IPS DF 4.7 (cell line): ENCODE measurements around the gene CELA2A.
"Not testable (repeated sequence)": the region's sequence is repeated elsewhere in the genome, so short reads cannot be mapped to it uniquely, and the experiment has no call there.

ENCODE experiments used
- DNase-seq: peaks from one replicate; pipeline ENCODE4 v3.0.0-alpha.2; 2013; ENCODE audit warnings: low spot score; ENCODE audit errors: extremely low read depth

The CELA2A gene

GRCh38 chr1:15444468-15445389 lies 11.8 kb upstream of the CELA2A start:
- no peak for DNase-seq

GRCh38 chr1:15445390-15446122 lies 11.0 kb upstream of the CELA2A start:
- no peak for DNase-seq

GRCh38 chr1:15446212-15446611 lies 10.3 kb upstream of the CELA2A start:
- no peak for DNase-seq

GRCh38 chr1:15448877-15449462 lies 7.6 kb upstream of the CELA2A start:
- DNase-seq: no peak

DNA sequence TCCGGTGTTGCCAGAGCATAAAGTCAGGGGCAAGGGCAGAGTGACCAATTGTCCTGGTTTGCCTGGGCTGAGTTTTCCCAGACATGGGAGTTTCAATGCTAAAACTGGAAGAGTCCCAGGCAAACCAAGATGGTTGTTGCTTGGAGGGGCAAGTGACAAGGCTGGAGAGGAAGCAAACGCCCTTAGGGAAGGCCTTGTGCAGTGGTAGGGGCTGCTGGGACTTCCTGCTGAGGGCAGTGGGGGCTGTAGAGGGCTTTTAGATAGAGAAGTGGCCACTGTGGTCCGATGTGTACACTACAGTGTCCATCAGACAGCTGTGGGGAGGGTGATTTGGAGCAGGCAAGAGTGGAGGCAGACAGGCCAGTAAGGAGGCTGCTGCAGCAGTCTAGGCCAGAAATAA lies 7.0 kb upstream of the CELA2A start:
- no peak for DNase-seq

- no peak for DNase-seq
Measured at GRCh38 chr1:15451014-15451722, 5.4 kb upstream of the CELA2A start.

GRCh38 chr1:15452216-15452615 lies 4.3 kb upstream of the CELA2A start:
- DNase-seq: no peak

GRCh38 chr1:15452866-15453571 lies 3.5 kb upstream of the CELA2A start:
- no peak for DNase-seq

DNA sequence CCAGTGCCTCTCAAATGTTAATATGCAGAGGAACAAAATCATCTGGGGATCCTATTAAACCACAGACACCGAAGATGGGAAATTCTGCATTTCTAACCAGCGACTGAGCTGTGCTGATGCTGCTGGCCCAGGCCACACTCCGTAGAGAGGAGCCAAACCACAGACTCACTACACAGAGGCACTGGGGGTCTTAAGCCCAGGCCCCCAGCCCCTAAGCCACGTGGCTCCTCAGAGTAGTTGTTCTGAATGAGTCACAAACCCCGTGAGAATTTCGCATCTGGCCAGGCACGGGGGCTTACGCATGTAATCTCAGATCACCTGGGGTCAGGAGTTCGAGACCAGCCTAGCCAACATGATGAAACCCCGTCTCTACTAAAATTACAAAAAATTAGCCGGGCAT lies 2.8 kb upstream of the CELA2A start:
- DNase-seq: no peak

DNA sequence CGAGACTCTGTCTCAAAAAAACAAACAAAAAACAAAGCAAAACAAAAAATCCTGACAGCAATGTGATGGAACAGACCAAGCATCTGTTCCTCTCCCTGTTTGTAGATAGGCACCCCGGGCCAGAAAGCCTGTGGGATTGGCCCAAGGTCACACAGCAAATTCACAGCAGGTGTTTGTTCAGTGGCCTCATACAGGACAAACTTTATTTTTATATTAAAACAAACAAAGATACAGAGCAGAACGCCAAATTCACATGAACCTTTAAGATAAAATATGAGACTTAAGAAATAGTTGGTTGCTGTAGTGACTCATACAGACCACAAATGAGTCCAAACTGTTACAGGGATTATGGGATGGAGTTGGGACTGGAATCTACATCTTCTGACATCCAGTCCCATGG lies 2.3 kb upstream of the CELA2A start:
- DNase-seq: no peak

- no peak for DNase-seq
Measured at GRCh38 chr1:15455522-15455921, 1.0 kb upstream of the CELA2A start.

- DNase-seq: no peak
Measured at GRCh38 chr1:15457585-15457984, 1.1 kb downstream of the CELA2A start.

GRCh38 chr1:15458388-15458787 lies 1.9 kb downstream of the CELA2A start:
- DNase-seq: not testable (repeated sequence)

DNA sequence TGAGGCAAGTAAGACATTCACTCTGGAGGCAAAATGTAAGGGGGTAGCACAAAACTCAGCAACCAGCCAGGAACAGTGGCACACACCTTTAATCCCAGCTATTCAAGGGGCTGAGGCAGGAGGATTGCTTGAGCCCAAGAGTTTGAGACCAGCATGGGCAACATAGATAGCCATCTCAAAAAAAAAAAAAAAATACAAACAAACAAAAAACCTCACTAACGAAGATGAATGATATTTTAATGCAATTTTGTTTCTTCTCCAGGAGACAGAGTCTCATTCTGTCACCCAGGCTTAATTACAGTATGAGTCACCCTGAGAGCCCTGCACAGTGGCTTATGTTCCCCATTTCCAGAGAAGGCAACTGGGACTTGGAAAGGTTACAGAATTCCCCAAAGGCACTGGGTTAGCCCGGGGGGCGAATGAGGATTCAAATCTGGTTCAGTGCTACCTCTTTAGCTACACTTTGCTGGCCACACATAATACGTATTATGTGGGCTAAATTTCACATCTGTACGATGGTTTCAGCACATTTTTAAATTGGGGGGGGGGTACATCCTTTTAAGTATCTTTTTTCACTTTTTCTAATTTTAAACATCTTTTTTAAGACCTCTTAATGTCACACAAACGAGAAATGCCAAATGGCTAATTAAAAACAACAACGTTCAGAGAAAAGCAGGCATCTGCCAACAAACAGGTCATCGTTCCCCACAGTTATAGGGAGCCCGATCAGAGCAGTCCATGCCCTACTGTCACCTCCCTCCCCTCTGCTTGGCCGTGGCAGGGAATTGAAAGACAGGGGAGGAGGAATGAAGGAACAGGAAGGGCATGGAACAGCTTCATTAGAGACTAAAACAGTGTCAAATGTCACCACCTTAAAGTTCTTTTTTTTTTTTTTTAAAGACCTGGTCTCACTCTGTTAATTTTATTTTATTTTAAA lies 3.5 kb downstream of the CELA2A start:
- no peak for DNase-seq

DNA sequence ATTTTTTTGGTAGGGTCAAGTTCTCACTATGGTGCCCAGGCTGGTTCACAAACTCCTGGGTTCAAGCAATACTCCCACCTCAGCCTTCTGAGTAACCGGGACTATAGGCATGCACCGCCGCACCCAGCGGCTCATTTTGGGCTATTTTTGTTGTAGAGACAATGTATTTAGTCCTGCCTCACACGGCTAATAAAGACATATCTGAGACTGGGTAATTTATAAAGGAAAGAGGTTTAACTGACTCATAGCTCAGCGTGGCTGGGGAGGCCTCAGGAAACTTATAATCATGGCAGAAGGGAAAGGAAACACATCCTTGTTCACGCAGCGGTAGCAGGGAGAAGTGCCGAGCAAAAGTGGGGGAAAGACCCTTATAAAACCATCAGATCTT lies 4.2 kb downstream of the CELA2A start:
- DNase-seq: no peak

DNA sequence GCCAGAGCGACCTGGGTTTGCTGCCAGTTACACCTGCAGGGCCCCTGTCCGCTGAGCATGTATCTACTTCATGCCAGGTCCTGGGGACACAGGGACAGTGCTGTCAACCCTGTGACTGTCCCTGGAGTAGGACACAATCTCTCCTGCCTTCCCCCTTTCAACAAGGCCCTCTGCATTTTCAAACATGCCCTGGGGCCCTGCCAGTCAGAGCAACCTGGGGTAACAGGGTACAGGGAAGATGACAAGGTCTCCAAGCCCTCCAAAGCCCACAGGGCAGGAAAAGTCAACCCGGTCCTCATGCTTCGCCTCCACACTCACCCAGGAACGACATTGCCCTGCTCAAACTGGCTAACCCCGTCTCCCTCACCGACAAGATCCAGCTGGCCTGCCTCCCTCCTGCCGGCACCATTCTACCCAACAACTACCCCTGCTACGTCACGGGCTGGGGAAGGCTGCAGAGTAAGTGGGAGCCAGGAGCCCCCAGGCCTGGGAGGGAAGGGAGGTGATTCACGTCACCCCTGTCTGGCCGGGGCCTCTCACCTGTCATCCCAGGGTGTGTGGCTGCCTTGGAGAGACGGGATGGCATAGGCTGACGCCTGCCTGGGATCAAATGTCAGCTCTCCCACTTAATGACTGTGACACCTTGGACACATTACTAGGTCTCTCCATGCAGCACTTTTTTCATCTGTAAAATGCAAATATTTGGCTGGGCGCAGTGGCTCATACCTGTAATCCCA lies 6.7 kb downstream of the CELA2A start:
- not testable (repeated sequence) for DNase-seq

- not testable (repeated sequence) for DNase-seq
Measured at GRCh38 chr1:15463926-15464322, 7.4 kb downstream of the CELA2A start.

GRCh38 chr1:15465674-15466073 lies 9.1 kb downstream of the CELA2A start:
- DNase-seq: no peak

DNA sequence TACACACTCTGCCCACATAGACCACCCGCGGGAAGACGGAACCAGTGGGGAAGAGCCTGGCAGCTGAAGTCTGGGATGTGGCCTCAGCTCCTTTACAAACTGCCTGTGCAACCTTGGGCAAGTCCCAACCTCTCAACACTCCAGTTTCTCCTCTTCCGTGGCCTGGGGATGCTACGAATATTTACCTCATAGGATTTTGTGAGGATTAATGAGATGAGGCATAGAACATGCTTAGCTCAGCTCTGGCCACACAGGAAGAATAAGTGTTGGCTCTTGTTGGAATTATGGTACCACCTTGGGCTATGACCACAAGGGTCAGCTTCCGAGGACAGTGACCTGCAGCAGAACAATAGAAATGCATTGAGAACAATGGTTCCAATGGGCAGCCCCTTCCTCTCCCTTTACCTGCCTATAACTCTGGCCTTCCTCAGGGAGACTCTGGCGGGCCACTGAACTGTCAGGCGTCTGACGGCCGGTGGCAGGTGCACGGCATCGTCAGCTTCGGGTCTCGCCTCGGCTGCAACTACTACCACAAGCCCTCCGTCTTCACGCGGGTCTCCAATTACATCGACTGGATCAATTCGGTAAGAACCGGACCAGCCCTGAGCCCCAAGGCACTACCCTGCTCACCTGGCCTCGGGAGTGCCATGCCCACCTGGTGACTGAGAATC lies 10.6 kb downstream of the CELA2A start:
- DNase-seq: not testable (repeated sequence)
